Thyroid gland (tissue), 4 donors: ENCODE measurements around the gene FAM43A. TPM values are rescaled to one million over a fixed set of nuclear protein-coding genes. Genes with fewer than 3 reads are reported as not detected.

Experiments
- DNase-seq, 2 donors: peaks; one replicate each; pipeline ENCODE4 v3.0.0-alpha.2; 2019
- H3K27ac ChIP-seq, 3 donors: fragments of 200-600 bp; sonication (generic); 1 replicate in 2 of 3; 2 replicates in 1 of 3; pipeline ENCODE4 v1.5.1; 2016 to 2019; ENCODE audit warnings: mild to moderate bottlenecking in 1 of 3, moderate library complexity in 1 of 3
- H3K27me3 ChIP-seq: fragments of 200-600 bp; sonication (generic); one replicate; pipeline ENCODE4 v1.5.1; 2019
- H3K36me3 ChIP-seq, 2 donors: fragments of 200-600 bp; sonication (generic); one replicate each; pipeline ENCODE4 v1.5.1; 2016 to 2019
- H3K4me1 ChIP-seq, 2 donors: fragments of 200-600 bp; sonication (generic); one replicate each; pipeline ENCODE4 v1.5.1; 2017 to 2019
- H3K4me3 ChIP-seq, 3 donors: fragments of 200-600 bp; sonication (generic); replicated peaks in 1 of 3; 1 replicate in 2 of 3; 2 replicates in 1 of 3; pipeline ENCODE4 v1.5.1; 2016; ENCODE audit warnings: mild to moderate bottlenecking in 1 of 3
- H3K9me3 ChIP-seq: fragments of 200-600 bp; sonication (generic); one replicate; pipeline ENCODE4 v1.5.1; 2017
- CTCF ChIP-seq, 6 experiments: fragments of 200-600 bp in 3 of 6; fragments of 450-650 bp in 3 of 6; sonication (generic) in 3 of 6; IDR thresholded peaks; one replicate each; pipeline ENCODE4 v1.5.1; 2016 to 2019; ENCODE audit warnings: antibody characterized with exemption in 6 of 6, mild to moderate bottlenecking in 2 of 6, inconsistent platforms in 1 of 6, moderate library complexity in 1 of 6
- POLR2A ChIP-seq, 2 donors: fragments of 450-650 bp; IDR thresholded peaks; one replicate each; pipeline ENCODE4 v1.6.1; 2017; ENCODE audit warnings: antibody characterized with exemption in 2 of 2, mild to moderate bottlenecking in 2 of 2, moderate library complexity in 1 of 2
- WGBS, 2 donors: methylation state at CpG; one replicate each; pipeline ENCODE4 v1.1.5; 2017; 5-methylcytosine and 5-hydroxymethylcytosine counted together
- intact Hi-C: fragments of 100-400 bp; cut with DNase I; formaldehyde crosslinking; loops from one replicate; pipeline ENCODE4 v1.15.1; 2023
- total RNA-seq, 4 donors: library from RNA; depleted of rRNA; stranded (reverse); fragments of >200 nt; gene quantifications; one replicate each; pipeline ENCODE4 v1.2.3, GENCODE V29; 2016

FAM43A gene
- total RNA-seq, 4 donors from 2014 or later = 16.8 to 33.9 (median 22.4) TPM

- no peaks in the 10 kb centered on the region for H3K36me3 ChIP-seq
- no peak overlapping the region for H3K27ac ChIP-seq
- intact Hi-C loops = loop anchor here (2.0 to 10.0 kb wide), 3 partner anchors 303 to 575 kb away; no protein-coding TSS in a partner anchor
- no peak for DNase-seq
- no peaks in the 10 kb centered on the region for H3K9me3 ChIP-seq
- no peak overlapping the region for H3K4me3 ChIP-seq
- no peak for TF ChIP-seq CTCF (IDR thresholded peaks at IDR 0.05)
- H3K4me1 ChIP-seq = peaks cover 9 to 20% of the 10 kb centered on the region in 2 donors
- H3K27me3 ChIP-seq = no peaks in the 10 kb centered on the region
- WGBS, 2 donors = 29 to 37% methylated on average over 4 of the region's 4 CpGs
Observed at GRCh38 chr3:194682189-194682693, 3.4 kb upstream of the FAM43A start.

GRCh38 chr3:194682694-194683310, 2.9 kb upstream of the FAM43A start:
- H3K27ac ChIP-seq = no peak overlapping the region
- no peaks in the 10 kb centered on the region for H3K36me3 ChIP-seq
- H3K4me3 ChIP-seq = no peak overlapping the region
- no peaks in the 10 kb centered on the region for H3K27me3 ChIP-seq
- no peaks in the 10 kb centered on the region for H3K9me3 ChIP-seq
- peak; percentile 81 to 84 for DNase-seq
- TF ChIP-seq POLR2A (IDR thresholded peaks at IDR 0.05) (no peak), CTCF (IDR thresholded peaks at IDR 0.05) (peak; percentile 75 to 99 (median 87))
- 16 to 46% methylated on average over 5 to 12 of the region's 14 CpGs for WGBS, 2 donors
- peaks cover 14 to 26% of the 10 kb centered on the region in 2 donors for H3K4me1 ChIP-seq
- intact Hi-C loops = loop anchor here (2.0 to 10.0 kb wide), 3 partner anchors 302 to 574 kb away; no protein-coding TSS in a partner anchor

- peaks cover 20 to 30% of the 10 kb centered on the region in 2 donors for H3K4me1 ChIP-seq
- no peaks in the 10 kb centered on the region for H3K9me3 ChIP-seq
- no peak for DNase-seq
- no peak overlapping the region for H3K27ac ChIP-seq
- H3K4me3 ChIP-seq = no peak overlapping the region
- H3K36me3 ChIP-seq = no peaks in the 10 kb centered on the region
- intact Hi-C loops = loop anchor here (2.0 to 10.0 kb wide), 3 partner anchors 301 to 574 kb away; no protein-coding TSS in a partner anchor
- TF ChIP-seq POLR2A (IDR thresholded peaks at IDR 0.05) (no peak), CTCF (IDR thresholded peaks at IDR 0.05) (no peak)
- H3K27me3 ChIP-seq = no peaks in the 10 kb centered on the region
- 85 to 96% methylated on average over 2 of the region's 2 CpGs for WGBS, 2 donors
Observed at GRCh38 chr3:194683380-194683779, 2.3 kb upstream of the FAM43A start.

GRCh38 chr3:194685065-194685717, 492 bp upstream of the FAM43A start:
- Histone ChIP-seq H3K9me3 (no peaks in the 10 kb centered on the region), H3K4me3 (peak overlapping the region in 1 of 3 donors; percentile 51), H3K4me1 (peaks cover 25 to 32% of the 10 kb centered on the region in 2 donors), H3K36me3 (no peaks in the 10 kb centered on the region), H3K27me3 (no peaks in the 10 kb centered on the region), H3K27ac (peak overlapping the region in 2 of 3 donors; percentile 60 to 76)
- no peak for DNase-seq
- intact Hi-C loops = loop anchor here (10.0 kb wide), 1 partner anchor 300 kb away; no protein-coding TSS in a partner anchor
- 46 to 52% methylated on average over 12 to 13 of the region's 13 CpGs for WGBS, 2 donors
- TF ChIP-seq CTCF (IDR thresholded peaks at IDR 0.05) (peak in 1 of 6 experiments; percentile 7), POLR2A (IDR thresholded peaks at IDR 0.05) (no peak)
